Measurements from ENCODE around the gene ZMYND15. TPM values are rescaled to one million over a fixed set of nuclear protein-coding genes. Genes with fewer than 3 reads are reported as not detected.

Gene ZMYND15
- total and polyA plus RNA-seq, 2 of the 4 experiments (the other 2 are of a cell fraction): 0.07 TPM; not detected in 1

- no peak overlapping the region for H3K23ac ChIP-seq (ENCODE audit: low read depth, low read length)
- no peak overlapping the region for H4K91ac ChIP-seq (ENCODE audit: insufficient read depth, low read depth, low read length)
- no peak overlapping the region for H3K14ac ChIP-seq (replicated peaks; ENCODE audit: low read depth, low read length)
- no peak overlapping the region for H2BK5ac ChIP-seq (ENCODE audit: low read depth, low read length, poor library complexity, severe bottlenecking)
- H2BK20ac ChIP-seq (ENCODE audit: low read depth, low read length): no peak overlapping the region
- no peak overlapping the region for H4K5ac ChIP-seq (ENCODE audit: low read depth, low read length)
- no peak overlapping the region for H2AK5ac ChIP-seq (ENCODE audit: low read depth, low read length)
- no peak overlapping the region for H2BK120ac ChIP-seq (ENCODE audit: low read depth, low read length)
- no peaks in the 10 kb centered on the region for H3K27me3 ChIP-seq (ENCODE audit: control insufficient read depth, insufficient read depth, low read length)
- H3K4me3 ChIP-seq (ENCODE audit: insufficient read depth, low read depth, low read length): no peak overlapping the region
- no peaks in the 10 kb centered on the region for H3K9me3 ChIP-seq (ENCODE audit: control insufficient read depth, insufficient read depth, low read length)
- TF ChIP-seq CTCF (conservative IDR thresholded peaks at IDR 0.05; ENCODE audit: low read depth, low read length) (no peak), BHLHE40 (IDR thresholded peaks at IDR 0.05; ENCODE audit: low read depth, low read length) (no peak), POLR2A (IDR thresholded peaks at IDR 0.05; ENCODE audit: low read depth, low read length) (no peak), NFE2L2 (IDR thresholded peaks at IDR 0.05; ENCODE audit: low read depth, low read length) (no peak), ELK1 (IDR thresholded peaks at IDR 0.05; ENCODE audit: borderline replicate concordance, low read depth, low read length) (no peak), MAFK (IDR thresholded peaks at IDR 0.05; ENCODE audit: low read depth, low read length) (no peak), SMC3 (IDR thresholded peaks at IDR 0.05; ENCODE audit: low read depth, low read length) (no peak), RCOR1 (IDR thresholded peaks at IDR 0.05; ENCODE audit: insufficient replicate concordance, low read length) (no peak), CEBPB (IDR thresholded peaks at IDR 0.05; ENCODE audit: low read depth, low read length) (no peak), FOS (IDR thresholded peaks at IDR 0.05; ENCODE audit: low read depth, low read length) (no peak), RAD21 (IDR thresholded peaks at IDR 0.05; ENCODE audit: low read length) (no peak), USF2 (IDR thresholded peaks at IDR 0.05; ENCODE audit: low read depth, low read length) (no peak), RFX5 (IDR thresholded peaks at IDR 0.05; ENCODE audit: low read depth, low read length) (no peak), MAZ (IDR thresholded peaks at IDR 0.05; ENCODE audit: borderline replicate concordance, low read depth, low read length) (no peak), CHD1 (IDR thresholded peaks at IDR 0.05; ENCODE audit: low read depth, low read length) (no peak), MXI1 (IDR thresholded peaks at IDR 0.05; ENCODE audit: borderline replicate concordance, low read depth, low read length) (no peak)
- H3K4me1 ChIP-seq (ENCODE audit: control insufficient read depth, insufficient read depth, low read length): peaks cover 2% of the 10 kb centered on the region; the same call in 1 of the 2 replicates
- H3K4me2 ChIP-seq (ENCODE audit: low read depth, low read length): no peak overlapping the region
- H3K27ac ChIP-seq (ENCODE audit: insufficient read depth, low read length): no peak overlapping the region
- no peak overlapping the region for H4K8ac ChIP-seq (ENCODE audit: low read depth in 2 of 2, low read length in 2 of 2)
- H2AFZ ChIP-seq (replicated peaks; ENCODE audit: low read length, poor library complexity): no peak overlapping the region
- no peak overlapping the region for H3K4ac ChIP-seq (ENCODE audit: low read depth, low read length)
- DNase-seq (no peak), ATAC-seq (ENCODE audit: low read depth) (no peak)
- no TSS peak for BruUV-seq (replicated peaks)
- peaks cover 15% of the 10 kb centered on the region; the same call in 1 of the 2 replicates for H3K36me3 ChIP-seq (ENCODE audit: control insufficient read depth, insufficient read depth, low read length)
- no peak overlapping the region for H3K56ac ChIP-seq (ENCODE audit: extremely low read depth, insufficient read depth, low read length)
- peaks cover 7 to 41% of the 10 kb centered on the region in 2 experiments for H3K79me1 ChIP-seq (ENCODE audit: low read depth in 1 of 2, low read length in 2 of 2)
- no peak overlapping the region for H2AK9ac ChIP-seq (replicated peaks; ENCODE audit: low read depth, low read length, poor library complexity)
- no peak overlapping the region for H3K9ac ChIP-seq (ENCODE audit: low read depth, low read length)
- POLR2A ChIA-PET (ENCODE audit: unreplicated experiment): no interaction called here
- CTCF ChIA-PET: interaction anchor here (1.1 kb wide), 1 partner anchor 213 kb away, joined by 3 read pairs; the partner anchor contains the start of gene CHRNE
- in situ Hi-C loops (cut with MboI; ENCODE audit: low sequenced_read_pairs) (no loop called here), intact Hi-C loops (cut with micrococcal nuclease) (no loop called here), dilution Hi-C loops (cut with HindIII; ENCODE audit: low sequenced_read_pairs, unreplicated experiment) (no loop called here)
- H2BK15ac ChIP-seq (ENCODE audit: low read depth, low read length): no peak overlapping the region
- peaks cover 18% of the 10 kb centered on the region for H4K20me1 ChIP-seq (ENCODE audit: insufficient read depth, low read length)
- H3K9me1 ChIP-seq (ENCODE audit: insufficient read depth, low read length): peaks cover 10% of the 10 kb centered on the region; the same call in 1 of the 2 replicates
- WGBS, 2 experiments (ENCODE audit: extremely low coverage in 2 of 2, insufficient read length in 1 of 2): no CpG with 5 or more reads among the region's 2 CpGs
- H3K18ac ChIP-seq (ENCODE audit: low read depth, low read length): no peak overlapping the region
Observed at GRCh38 chr17:4690745-4691144, 48.9 kb upstream of the ZMYND15 start.
